ENCODE results near the gene KIF1B. TPM values are rescaled to one million over a fixed set of nuclear protein-coding genes. Genes with fewer than 3 reads are reported as not detected.
"Not testable (repeated sequence)": the region's sequence is repeated elsewhere in the genome, so short reads cannot be mapped to it uniquely, and the experiment has no call there.

KIF1B gene
- total RNA-seq, 1 donor from 2014 or later, result 27.6 TPM

DNA sequence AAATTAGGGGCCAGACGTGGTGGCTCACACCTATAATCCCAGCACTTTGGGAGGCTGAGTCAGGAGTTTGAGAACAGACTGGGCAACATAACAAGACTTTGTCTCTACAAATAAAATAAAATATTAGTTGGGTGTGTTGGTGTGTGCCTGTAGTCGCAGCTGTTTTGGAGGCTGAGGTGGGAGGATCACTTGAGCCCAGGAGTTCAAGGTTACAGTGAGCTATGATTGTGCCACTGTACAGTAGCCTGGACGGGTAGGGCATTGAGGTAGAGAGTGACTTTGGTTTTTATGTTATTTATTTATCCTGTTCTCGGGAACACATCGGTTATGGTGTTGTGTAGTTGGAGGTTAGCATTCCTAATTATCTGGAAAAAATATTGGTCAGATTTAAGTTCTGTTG is 19.5 kb downstream of the KIF1B start:
- DNase-seq (ENCODE audit: low read depth in 2 of 2), result no peak

GRCh38 chr1:10232163-10232562 is 21.8 kb downstream of the KIF1B start:
- no peak for DNase-seq (ENCODE audit: low read depth in 2 of 2)

GRCh38 chr1:10236405-10237156 is 26.2 kb downstream of the KIF1B start:
- no peak for DNase-seq (ENCODE audit: low read depth in 2 of 2)

DNA sequence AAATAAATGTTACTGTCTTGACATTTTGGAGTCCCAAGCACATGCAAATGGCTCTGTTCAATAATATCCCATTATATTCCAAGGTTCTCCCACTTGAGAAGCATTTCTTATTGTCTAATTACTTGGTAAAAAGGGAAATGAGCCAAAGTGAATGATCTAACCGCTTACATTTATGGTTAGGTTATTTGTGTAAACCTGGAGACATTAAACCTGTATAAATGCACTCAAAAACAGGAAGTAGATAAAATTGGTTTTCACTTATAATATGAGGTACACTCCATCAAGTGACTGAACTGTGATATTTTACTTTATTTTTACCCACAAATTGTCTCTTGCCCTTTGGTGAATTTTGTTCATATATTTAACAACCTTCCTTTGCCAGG is 26.8 kb downstream of the KIF1B start:
- no peak for DNase-seq (ENCODE audit: low read depth in 2 of 2)

GRCh38 chr1:10242135-10242534 is 31.8 kb downstream of the KIF1B start:
- no peak for DNase-seq (ENCODE audit: low read depth in 2 of 2)

DNA sequence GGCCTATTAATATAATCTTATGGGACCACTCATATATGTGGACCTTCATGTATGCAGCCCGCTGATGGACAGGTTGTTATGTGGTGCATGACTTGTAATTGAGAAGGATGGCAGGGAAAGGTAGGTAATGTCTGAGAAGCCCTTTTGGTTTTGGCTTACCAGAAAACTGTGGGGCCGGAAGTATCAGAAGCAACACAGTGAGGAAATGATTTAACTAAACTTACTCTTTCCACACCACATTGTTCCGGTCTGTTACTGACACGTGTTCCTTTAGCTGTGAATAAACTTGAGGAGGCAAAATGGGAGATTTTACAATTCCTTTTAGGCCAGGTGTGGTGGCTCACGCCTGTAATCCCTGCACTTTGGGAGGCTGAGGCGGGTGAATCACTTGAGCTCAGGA is 32.4 kb downstream of the KIF1B start:
- peak in 1 of 2 donors; percentile 57 for DNase-seq (ENCODE audit: low read depth in 2 of 2)

- DNase-seq (ENCODE audit: low read depth in 2 of 2), result no peak
These were observed 35.3 kb downstream of the KIF1B start for GRCh38 chr1:10245674-10246073.

GRCh38 chr1:10249808-10250457 is 39.6 kb downstream of the KIF1B start:
- no peak for DNase-seq (ENCODE audit: low read depth in 2 of 2)

DNA sequence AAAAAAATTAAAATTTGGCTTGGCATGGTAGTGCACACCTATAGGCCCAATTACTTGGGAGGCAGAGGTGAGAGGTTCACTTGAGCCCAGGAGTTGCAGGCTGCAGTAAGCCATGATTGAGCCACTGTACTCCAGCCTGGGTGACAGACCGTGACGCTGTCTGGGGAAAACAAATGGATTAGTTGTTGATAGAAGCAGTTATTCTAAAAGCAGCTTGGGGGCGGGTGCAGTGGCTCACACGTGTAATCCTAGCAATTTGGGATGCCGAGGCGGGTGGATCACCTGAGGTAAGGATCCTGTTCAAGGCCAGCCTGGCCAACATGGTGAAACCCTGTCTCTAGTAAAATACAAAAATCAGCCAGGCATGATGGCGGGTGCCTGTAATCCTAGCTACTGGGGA is 40.3 kb downstream of the KIF1B start:
- no peak for DNase-seq (ENCODE audit: low read depth in 2 of 2)

DNA sequence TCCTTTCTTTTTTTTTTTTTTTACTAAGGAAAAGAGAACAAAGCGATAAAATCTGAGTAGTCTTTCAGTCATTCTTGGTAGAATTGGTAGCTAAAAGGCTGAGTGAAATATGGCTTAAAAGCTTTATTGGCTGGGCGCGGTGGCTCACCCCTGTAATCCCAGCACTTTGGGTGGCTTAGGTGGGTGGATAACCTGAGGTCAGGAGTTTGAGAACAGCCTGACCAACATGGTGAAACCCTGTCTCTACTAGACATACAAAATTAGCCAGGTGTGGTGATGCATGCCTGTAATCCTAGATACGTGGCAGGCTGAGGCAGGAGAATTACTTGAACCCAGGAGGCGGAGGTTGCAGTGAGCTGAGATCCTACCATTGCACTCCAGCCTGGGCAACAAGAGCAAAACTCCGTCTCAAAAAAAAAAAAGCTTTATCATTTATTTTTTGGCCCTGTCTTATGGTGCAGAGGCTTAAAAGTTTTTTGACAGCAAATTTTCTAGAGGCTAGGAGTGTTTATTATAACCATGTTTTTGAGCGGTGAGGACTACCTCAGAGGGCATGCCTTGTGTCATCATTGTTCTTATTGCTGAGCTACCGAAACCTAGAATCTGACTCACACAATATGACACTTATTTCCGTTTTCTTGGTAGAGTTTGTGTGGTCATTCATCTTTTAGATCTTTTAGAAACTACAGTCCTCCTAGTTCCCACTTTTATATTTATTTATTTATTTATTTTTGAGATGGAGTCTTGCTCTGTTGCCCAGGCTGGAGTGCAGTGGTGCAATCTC is 41.1 kb downstream of the KIF1B start:
- peak in 1 of 2 donors; percentile 86 for DNase-seq (ENCODE audit: low read depth in 2 of 2)

DNA sequence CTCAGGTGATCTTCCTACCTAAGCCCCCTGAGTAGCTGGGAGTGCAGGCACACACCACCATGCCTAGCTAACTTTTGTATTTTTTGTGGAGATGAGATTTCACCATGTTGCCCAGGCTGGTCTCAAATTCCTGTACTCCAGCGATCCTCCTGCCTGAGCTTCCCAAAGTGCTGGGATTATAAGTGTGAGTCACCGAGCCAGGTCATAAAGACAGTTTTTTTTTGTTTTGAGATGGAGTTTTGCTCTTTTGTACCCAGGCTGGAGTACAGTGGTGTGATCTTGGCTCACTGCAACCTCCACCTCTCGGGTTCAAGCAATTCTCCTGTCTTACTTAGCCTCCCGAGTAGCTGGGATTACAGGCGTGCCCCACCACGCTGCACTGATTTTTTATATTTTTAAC is 42.1 kb downstream of the KIF1B start:
- DNase-seq (ENCODE audit: low read depth in 2 of 2), result peak in 1 of 2 donors; percentile 52

- DNase-seq (ENCODE audit: low read depth in 2 of 2), result no peak
These were observed 42.8 kb downstream of the KIF1B start for GRCh38 chr1:10253149-10253548.

DNA sequence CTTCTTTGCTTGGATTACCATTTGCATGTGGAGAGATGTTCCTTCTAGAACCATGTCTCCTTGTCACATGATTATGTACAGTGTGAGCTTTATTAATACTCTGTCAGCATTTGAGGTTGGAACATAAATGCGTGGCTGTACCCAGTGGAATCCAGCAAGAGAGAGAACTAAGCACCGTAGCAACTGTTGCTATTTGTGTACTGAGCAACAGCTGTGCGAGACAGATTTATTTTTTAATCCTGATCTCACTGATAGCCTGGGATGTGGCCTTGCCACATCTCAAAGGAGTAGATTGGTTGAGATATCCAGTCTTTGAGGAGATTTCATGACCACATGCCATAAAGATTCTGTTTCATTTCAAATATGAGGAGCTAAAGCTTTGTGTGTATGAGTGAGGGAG is 43.4 kb downstream of the KIF1B start:
- peak; percentile 68 to 88 for DNase-seq (ENCODE audit: low read depth in 2 of 2)

DNA sequence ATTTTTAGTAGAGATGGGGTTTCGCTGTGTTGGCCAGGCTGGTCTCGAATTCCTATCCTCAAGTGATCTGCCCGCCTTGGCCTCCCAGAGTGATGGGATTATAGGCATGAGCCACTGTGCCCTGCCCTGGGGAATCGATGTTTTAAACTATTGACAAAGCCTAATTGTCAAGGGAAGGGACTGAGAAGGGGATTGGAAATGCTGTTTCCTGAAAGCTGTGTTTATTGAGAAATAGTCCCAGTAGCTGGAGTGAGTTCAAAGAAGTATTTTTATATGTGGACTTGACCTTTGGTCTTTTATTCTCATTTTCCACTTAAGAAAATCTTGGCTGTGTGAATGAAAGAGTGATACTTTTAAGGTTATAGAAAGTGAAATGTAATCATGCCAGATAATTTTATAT is 47.5 kb downstream of the KIF1B start:
- DNase-seq (ENCODE audit: low read depth in 2 of 2), result peak in 1 of 2 donors; percentile 19

DNA sequence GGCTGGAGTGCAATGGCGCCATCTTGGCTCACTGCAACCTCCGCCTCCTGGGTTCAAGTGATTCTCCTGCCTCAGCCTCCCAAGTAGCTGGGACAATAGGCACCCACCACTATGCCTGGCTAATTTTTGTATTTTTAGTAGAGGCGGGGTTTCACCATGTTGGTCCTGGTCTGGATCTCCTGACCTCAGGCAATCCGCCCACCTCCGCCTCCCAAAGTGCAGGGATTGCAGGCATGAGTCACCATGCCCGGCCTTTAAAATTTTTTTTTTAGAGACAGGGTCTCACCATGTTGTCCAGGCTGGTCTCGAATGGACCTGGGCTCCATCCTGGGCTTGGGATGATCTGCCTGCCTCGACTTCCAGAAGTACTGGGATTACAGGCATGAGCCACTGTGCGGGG is 49.2 kb downstream of the KIF1B start:
- not testable (repeated sequence) for DNase-seq (ENCODE audit: low read depth in 2 of 2)

DNA sequence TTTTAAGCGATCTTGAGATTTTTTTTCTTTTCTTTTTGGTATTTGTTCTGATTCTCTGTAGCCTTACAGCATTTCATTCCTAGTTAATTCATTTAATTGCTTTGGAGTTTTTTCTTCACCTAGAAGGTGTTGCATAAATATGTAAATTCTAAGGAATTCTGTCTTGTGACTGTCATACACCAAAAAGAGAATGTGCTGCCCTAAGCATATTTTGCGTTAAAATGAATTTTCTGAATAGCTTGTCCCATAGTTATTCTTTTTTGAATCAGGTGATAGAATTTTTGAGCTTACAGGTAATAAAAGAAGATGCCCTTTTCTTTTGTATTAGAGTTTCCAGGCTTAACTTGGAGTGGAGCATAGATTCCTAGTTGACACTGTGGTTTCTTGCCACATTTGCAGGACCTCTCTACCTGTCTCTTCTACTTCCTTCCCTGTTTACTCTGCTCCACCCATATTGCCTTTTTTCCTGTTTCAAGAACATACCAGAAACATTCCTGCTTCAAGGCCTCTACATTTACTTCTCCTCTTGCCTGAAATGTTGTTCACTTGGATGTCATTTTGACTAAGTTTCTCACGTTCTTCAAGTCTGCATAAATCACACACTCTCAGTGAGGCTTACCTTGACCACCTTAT is 53.2 kb downstream of the KIF1B start:
- no peak for DNase-seq (ENCODE audit: low read depth in 2 of 2)

GRCh38 chr1:10265027-10265426 is 54.7 kb downstream of the KIF1B start:
- no peak for DNase-seq (ENCODE audit: low read depth in 2 of 2)

- no peak for DNase-seq (ENCODE audit: low read depth in 2 of 2)
These were observed 55.5 kb downstream of the KIF1B start for GRCh38 chr1:10265900-10266299.

- peak; percentile 25 to 40 for DNase-seq (ENCODE audit: low read depth in 2 of 2)
These were observed 56.9 kb downstream of the KIF1B start for GRCh38 chr1:10267319-10267718.

GRCh38 chr1:10267921-10268320 is 57.6 kb downstream of the KIF1B start:
- DNase-seq (ENCODE audit: low read depth in 2 of 2), result no peak

GRCh38 chr1:10271090-10271489 is 60.7 kb downstream of the KIF1B start:
- DNase-seq (ENCODE audit: low read depth in 2 of 2), result no peak

DNA sequence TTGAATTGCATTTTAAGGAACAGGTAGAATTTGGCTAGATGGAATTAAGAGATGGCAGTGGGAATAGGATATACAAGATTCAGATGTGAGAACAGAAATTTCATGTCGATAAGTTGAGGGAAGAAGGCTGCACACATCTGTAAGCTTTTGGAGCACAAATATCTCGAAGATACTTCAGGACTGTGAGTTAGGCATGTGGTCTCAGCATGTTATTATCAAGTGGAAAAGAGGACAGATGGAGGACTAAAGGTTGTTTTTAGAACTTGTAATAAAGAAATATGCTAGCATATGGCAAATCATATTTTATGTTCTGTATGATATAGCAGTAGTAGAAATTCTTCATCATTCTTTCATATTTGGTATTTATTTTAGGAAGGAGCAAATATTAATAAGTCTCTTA is 61.5 kb downstream of the KIF1B start:
- DNase-seq (ENCODE audit: low read depth in 2 of 2), result no peak
